HT1080 (cell line): ENCODE measurements around the gene ACTL6B. TPM values are rescaled to one million over a fixed set of nuclear protein-coding genes. Genes with fewer than 3 reads are reported as not detected.
"Not testable (repeated sequence)": the region's sequence is repeated elsewhere in the genome, so short reads cannot be mapped to it uniquely, and the experiment has no call there.

Experiments
- DNase-seq: peaks from one replicate; pipeline ENCODE4 v3.0.0-alpha.2; 2015; ENCODE audit warnings: low read depth
- polyA plus RNA-seq, 2 experiments: library from polyadenylated mRNA; depleted of rRNA; stranded (reverse); fragments of >200 nt; gene quantifications; 2 replicates each; pipeline ENCODE4 v1.2.3, GENCODE V29; 2015
- total RNA-seq: library from RNA; depleted of rRNA; stranded (reverse); fragments of >200 nt; shearing (Covaris generic); gene quantifications from 2 replicates; pipeline ENCODE4 v1.2.3, GENCODE V29; 2014; rRNA removed

Gene ACTL6B
- not detected in 2 replicates for total RNA-seq
- polyA plus RNA-seq (2015; cell fraction: cytosol; rRNA removed) = not detected in 2 replicates
- not detected in 2 replicates for polyA plus RNA-seq (2015; cell fraction: nucleus; rRNA removed)

DNA sequence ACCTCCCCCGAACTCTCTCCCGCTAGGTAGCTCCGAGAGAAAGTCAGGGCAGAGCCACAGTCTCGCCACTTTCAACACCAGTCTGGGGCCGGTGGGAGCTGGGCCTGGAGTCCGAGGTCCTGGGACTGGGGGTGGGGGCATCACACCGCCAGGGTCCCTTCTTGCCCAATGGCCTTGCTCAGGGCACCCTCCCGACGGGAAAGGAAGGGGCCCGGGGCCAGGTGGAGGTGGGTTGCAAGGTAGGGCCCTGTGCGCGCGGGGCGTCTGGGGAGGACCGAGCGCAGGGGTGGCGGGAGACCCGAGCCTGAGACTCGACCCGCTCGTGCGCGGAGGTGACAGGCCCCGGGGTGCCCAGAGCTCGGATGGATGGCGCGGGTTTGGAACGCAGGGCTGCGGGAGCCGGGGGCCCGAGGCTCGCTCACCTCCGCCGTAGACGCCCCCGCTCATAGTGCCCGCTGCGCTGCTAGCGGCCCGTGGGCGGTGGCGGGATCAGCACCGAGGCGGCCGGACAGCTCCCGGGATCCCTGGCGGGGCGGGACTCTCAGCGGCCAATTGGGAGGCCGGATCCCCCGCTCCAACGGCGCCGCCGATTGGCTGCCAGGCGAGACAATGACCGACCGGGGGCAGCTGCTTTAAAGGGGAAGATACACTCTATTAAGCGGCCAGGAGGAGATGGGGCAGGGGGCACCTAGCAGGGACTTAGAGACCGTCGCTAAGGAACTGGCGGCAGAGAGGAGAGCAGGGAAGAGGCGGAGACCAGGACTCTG, at the start of gene ACTL6B:
Gene ACTL6B, minus strand, starts transcription at position 541 of the 767 bp plus-strand sequence. Its CDS starts 94 bp downstream, at position 447.
- DNase-seq = peak; percentile 31

DNA sequence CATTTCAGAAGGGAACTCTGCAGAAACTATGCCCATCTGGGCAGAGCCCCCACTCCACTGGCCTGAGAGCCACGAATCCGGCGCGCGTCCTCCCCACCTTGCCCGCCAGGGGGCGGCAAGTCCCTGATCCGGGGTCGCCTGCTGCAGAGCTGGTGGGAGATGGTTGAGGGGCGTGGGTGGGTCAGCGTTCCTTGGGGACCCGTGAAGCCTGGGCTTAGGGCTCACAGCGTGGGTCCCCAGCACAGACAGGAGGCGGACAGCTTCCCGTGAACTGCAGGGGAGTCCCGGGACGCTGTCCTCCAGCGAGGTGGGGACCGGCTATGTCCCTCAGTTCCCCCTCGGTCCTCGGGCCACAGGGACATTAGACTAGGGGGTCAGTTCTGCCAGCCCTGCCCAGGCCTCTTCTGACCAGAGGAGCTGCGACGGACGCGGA, 49.1 kb upstream of the ACTL6B start:
- peak; percentile 72 for DNase-seq

DNA sequence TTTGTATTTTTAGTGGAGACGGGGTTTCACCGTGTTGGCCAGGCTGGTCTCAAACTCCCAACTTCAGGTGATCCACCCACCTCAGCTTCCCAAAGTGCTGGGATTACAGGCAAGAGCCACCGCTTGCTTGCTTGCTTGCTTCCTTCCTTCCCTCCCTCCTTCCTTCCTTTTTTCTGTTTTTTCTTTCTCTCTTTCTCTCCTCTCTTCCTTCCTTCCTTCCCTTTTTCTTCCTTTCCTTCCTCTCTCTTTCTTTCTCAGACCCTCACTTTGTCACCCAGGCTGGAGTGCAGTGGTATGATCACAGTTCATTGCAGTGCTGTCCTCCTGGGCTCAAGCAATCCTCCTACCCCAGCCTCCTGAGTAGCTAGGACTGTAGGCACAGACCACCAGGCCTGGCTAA, 44.8 kb upstream of the ACTL6B start:
- DNase-seq = not testable (repeated sequence)

DNA sequence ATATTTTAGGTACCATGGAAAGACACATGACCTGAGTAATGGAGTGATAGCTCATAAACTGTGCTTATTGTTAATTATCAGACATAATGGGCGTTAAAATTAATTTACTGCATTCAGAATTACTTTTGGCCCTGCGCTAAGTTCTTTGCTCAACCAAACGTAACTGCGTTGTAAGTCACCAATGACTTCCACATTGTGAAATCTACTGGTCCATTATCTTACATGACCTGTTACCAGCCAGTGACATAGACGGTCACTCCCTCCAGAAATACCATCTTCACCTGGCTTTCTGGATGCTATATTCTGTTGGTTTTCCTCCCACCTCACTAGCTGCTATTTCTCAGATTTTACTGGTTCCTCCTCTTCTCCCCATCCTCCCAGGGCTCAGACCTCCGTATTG, 42.8 kb upstream of the ACTL6B start:
- no peak for DNase-seq

DNA sequence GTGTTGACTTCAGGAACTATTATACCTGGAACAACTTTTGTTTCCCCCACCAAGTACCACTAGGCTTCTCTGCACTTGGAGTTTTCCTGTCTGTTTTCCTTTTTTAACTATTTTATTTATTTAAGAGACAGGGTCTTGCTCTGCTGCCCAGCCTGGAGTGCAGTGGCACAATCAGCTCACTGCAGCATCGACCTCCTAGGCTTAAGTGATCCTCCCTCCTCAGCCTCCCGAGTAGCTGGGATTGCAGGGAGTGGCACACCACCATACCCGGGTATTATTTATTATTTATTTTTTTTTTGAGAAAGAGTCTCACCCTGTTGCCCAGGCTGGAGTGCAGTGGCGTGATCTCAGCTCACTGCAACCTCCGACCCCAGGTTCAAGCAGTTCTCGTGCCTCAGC, 39.9 kb upstream of the ACTL6B start:
- DNase-seq = no peak

DNA sequence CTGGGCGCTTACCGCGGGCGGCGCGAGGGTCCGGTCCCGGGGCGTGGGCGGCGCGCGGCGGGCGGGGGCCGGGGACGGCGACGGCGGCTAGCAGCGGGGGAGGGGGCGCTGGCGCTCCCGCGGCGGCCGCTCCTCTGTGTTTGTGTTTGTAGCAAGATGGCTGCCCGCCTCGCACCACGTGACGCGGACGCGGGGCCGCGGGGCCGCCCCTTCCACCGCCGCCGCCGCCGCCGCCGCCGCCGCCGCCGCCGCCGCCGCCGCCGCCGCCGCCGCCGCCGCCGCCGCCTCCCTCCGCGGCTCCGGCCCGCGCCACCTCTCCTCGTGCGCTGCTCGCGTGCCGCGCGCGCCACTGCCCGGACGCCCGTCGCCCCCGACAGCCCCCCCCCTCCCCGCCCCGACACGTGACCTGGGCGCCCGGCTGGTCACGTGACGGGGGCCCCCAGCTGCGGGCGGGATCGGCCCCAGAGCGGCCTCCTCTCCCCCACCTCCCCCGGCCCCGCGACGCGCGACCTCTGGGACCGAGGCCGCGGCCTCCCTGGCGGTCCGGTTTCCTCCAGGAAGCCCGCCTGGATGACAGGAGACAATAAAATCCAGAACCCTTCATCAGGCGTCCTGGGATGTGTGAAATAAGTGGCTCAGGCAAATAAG, 38.0 kb upstream of the ACTL6B start, which contains the start of gene GIGYF1:
Gene GIGYF1, minus strand, starts transcription at position 153 of the 648 bp plus-strand sequence. CDS start 6,012 bp downstream, outside the sequence.
- DNase-seq = no peak

DNA sequence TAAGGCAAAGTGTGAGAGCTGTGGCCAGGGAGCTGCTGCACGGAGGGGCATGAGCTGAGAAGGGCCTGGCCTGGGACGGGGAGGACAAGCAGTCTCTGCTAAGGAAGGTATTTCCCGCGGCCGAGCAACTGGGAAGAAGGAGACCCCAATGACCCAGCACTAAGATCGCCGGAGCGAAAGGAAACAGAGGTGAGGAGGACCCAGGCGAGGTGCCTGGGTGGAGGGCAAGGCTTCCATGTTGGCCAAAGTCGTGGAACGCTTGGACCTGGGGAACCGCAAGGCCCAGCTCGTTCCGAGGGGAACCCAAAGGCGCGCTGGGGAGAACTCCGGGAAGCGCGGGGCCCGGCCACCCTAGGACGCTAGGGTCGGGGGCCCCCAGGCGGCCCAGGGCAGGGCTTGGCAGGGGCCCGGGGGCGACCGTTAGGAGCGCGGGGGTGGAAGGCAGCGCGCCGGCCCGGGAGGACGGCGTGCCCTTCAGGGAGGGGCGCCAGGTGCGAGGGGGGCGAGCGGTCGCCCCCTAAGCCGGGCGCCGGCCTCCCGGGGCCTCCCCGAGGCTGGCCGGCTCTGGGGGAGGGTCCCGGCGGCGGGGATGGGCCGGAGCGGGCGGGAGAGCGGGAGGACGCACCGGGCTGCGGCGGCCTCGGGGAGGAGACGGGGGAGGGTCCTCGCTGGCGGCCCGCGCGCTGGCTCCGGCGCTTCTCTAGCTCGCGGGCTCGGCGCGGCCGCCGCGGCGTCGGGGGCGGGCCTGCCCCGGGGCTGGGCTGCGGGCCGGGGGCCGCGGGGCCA, 37.3 kb upstream of the ACTL6B start:
- DNase-seq = no peak

DNA sequence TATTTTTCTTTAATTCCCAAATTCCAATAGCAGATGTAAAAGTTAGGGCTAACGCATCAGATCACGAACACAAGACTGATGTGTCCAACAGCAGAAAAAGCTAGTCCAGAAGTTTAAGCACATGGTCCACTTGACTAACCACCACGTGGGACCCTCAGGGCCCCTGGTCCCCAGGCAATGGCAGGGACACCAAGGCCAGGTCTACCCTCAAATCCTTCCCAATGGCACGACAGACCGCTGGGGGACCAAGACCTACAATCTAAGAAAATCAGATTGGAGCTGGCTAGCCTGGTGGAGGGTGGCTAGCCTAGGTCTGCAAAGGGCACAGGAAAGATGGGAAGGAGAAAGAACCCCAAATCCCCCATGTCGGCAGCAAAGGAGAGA, 36.3 kb upstream of the ACTL6B start:
- no peak for DNase-seq

DNA sequence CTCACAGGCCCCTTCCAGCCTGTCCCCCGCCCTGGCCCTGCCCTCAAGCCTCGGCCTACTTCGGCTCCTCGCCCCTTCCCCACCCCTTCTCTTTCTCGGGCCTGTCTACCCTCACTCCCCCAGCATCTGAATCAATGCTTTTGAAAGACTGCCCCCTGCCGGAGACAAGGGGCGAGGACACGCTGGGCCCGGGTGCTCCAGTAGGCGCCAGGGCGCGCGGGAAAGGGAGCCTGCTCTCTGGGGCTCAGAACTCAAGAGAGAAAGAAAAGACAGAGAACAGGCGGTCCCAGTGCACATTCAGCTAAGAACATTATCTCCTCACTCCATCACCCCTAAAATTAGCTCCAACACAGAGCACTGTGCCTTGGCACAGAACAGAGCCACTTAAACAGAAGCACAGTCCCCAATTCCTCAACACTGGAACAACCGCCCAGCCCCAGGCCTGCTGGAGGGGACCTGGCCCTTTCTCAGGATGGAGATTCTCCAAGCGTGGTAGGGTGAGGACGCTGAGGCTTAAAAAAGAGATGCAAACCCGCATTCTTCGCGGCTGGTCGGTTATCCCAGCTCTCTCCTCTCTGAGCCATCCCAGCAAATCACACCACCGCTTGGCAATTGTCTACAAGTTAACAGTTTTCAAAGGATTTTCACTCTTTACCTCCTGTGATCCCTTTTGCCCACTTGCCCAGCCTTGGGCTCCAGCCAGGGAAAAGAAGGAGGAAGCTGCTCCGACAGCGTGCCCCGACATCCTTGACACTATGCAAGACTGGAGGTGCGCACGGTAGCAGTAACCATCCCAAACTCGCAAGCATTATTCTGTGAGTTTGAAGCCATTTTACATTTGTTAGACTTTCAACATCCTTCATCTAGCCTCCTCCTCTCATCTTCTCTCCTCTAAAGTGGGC, 35.7 kb upstream of the ACTL6B start:
- DNase-seq = peak; percentile 63

DNA sequence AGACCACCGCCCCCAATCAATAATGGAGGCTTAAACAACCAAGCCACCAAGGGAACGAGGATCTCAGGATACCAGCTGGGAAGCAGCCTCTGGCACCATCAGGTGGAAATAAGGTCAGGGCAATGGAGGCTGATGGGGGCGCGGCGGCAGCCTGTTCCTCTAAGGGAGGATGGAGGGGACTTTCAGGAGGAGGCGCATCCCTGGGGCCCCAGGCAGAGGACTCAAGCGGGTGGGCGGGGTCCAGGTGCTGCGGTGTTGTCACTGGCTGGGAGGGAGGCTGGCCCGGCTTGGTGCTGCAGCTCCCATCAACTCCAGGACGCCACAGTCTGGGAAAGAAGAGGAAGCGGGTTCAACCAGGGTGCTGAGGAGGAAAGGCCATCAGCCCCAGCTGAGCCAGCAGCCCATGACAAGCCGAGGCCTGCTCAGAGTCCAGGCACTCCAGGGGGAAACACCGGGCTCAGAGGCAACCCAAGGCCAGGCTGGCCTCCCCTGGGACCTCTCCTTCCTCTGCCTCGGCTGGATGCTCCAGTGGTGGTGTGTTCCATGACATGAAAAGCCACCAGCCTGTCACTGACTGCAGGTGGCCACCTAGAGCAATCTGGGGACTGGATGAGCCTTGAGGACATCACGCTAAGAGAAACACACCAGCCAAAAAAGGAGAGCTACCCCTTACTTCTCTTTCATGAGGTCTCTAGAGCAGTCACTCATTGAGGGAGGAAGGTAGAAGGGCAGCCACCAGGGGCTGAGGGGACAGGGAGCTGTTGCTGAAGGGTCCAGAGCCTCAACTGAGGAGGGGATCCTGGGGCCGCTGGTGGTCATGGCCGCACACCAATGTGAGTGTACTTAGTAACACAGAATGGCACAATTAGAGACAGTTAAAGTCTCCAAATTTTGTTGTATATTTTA, 33.2 kb upstream of the ACTL6B start:
- DNase-seq = no peak

DNA sequence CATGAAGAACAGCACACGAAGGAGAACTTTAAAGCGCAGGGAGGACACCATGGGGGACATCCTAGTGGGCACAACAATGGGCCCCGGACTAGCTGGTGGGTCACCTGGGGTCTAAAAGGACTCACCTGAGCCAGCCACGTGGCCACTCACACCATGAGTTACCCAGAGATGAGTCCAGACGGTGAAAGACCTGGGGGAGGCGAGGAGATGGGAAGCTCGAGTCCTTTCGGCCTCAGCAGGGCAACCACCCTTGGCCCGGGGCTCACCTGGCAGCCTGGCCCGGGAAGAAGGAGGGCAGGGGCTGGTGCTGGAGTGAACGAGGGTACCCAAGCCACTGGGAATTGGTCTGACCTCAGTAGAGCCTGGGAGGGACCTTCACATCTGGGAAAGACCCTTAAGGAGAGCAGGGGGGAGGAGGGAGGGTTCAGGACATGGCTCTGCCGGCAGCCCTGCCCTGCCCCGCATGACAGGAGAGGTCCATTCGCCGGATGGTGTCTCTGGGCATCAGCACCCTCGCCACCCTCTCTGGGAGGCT, 32.1 kb upstream of the ACTL6B start:
- DNase-seq = no peak

DNA sequence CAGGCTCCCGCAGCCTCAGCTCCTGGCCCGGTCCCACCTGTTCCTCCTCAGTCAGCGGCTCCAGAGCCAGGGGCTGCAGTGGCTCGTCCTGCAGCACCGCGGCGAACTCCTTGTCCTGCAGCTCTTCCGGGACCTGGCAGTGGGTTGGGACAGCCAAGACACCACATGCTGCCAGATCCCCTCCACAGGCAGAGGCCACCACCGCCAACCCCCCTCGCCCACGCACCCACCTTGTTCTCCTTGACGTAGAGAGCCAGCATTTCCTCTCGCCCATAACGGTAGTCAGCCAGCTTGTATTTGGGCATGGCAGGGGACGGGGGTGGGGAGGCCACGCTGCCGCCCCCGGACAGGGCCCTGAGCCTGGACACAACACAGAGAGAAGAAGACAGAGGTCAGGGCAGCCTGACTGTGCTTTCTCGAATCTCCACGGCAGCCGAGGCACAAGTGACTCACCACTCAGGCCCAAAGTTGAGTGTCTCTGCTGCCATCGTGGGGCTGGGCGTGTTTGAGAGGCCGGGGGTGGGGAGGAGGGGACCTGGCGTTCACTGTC, 31.6 kb upstream of the ACTL6B start:
- DNase-seq = no peak

DNA sequence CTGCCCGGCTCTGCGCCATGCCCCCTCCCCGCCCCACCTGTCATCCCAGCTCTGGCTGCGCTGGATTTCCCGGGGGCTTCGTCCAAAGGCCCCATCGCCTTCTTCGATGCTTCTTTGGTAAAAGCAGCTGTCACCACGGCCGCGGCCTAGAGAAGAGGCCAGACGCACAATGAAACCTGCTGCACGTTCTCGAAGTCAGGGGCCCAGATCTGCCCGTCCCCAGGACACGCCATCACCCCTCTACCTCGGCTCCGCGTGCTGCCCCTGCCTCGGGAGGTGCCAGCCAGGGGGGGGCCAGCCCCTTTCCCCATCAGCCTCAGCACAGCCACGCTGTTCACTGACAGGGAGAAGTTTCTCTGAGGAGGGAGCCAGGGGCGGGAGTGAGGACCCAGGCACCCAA, 31.0 kb upstream of the ACTL6B start:
- DNase-seq = no peak

DNA sequence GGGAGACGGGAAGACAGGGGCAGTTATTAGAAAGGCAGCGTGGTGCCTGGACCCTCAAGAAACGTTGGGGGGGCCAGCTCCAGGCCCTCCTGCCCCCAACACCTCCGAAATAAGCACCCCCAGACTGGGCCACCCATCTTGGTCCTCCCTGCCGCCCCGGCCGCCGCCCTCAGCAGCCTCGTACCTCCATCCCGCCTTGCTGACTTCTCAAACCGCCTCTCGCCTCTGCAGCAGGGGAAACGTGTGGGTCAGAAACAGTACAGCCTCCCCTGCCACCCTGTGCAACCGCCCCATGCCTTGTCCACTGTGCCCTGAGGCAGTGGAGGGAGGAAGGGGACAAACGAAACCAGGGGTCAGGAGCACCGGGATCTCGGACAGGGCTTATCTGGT, 30.6 kb upstream of the ACTL6B start:
- no peak for DNase-seq

DNA sequence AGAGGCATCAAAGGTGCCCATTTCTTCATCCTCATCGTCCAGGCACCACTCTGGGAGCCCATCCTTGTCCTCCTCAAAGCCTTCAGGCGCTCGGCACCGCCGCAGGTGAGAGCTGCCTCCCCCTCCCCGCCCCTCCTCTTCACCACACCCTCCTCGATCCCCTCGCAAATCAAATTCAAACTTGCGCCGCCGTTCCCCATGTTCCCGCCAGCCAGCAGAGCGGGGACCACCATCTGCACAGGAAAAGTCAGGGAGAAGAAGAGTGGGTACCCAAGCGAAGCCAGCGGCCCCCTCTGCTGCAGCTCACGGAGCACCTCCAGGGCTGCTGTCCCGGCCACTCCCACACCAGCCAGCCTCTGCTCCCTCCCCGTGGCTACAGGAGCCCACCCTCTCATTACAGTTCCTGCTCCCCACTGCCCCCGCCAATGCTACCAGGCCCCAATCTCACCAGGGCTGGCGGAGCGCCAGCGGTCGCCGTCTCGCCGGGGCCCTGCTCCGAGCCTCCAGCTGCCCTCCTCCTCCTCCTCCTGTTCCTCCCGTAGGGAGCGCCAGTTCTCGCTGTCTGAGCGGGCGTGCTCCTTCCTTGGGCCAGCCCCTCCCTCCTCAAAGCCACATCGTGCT, 30.1 kb upstream of the ACTL6B start:
- no peak for DNase-seq

DNA sequence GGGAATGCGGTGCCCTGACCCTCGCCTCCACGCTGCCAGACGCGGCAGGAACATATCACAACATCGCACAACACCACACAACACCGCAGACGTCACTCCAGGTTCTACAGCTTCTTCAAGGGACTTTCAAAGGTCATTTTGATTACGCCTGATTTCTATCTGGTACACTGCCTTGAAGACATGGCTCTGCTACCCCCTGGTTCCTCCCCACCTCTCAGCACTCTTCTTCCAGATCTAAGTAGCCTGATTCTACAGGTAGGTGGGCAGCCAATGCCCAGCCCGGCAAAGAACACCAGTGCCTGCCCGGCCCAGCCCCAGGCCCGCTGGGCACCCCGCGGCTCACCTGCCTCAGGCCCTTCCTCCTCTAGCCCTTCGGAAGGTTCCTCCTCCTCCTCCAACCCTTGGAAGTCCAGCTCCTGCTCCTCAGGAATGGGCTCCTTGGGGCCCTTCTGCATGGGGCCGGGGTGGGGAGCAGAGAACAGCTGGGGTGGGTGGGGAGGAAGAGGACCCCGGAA, 29.4 kb upstream of the ACTL6B start:
- no peak for DNase-seq

DNA sequence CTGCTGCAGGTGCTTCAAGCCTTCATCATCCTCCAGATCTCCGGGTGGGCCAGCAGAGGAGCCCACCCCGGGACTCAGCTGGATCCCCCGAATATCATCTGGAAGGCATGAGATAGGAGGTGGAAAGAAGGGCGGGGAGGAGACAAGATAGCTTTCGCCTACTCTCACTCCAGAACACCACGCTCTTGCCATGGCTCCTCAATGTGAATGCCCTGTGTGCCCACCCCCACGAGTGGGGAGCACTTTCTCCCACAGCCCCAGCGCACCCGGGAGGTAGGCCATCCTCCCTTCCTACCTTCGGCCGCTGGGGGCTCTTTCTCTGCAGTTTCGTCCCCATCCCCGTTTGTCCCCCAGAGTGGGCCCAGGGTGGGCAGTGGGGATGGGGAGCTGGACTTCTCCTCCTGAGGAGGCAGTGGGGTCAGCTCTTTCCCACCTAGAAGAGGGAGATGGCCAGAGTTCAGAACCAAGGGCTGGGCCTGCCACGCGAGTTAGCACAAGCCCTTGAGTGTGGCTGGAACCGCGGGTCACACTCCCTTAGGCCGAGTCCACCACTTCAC, 28.9 kb upstream of the ACTL6B start:
- no peak for DNase-seq

DNA sequence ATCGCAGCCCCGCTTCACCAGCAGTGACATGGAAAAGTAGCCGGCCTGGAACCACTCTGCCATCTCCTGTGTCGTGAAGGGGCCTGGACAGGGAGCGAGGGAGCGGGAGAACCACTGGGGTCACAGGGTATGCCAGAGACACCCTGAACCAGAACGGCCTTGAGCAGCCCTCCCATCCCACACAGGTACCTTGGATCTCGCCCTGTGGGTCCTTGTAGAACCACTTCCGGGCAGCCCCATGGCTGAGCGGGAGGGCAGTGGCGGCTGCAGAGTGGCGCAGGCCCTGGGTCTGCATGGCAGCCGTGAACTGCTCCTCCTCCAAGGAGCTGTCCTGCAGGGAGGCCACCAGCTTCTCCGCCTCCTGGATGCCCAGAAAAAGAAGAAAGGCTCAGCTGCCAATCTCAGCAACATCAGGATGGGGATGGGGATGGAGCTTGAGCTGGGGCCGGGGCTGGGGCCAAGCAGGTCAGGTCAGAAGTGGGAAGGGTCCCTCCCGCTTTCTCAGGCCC, 28.3 kb upstream of the ACTL6B start:
- DNase-seq = no peak
